Astrocyte (in vitro differentiated cells and primary cell): Measurements from ENCODE around the gene NADK.

Experiments
- CTCF ChIP-seq: IDR thresholded peaks from 2 replicates; pipeline ENCODE4 v1.5.1; 2011; ENCODE audit warnings: low read depth, mild to moderate bottlenecking, inconsistent platforms, low read length, moderate library complexity; ENCODE audit not compliant: insufficient read depth
- EZH2 ChIP-seq: IDR thresholded peaks from 2 replicates; pipeline ENCODE4 v1.6.1; 2012; ENCODE audit warnings: mild to moderate bottlenecking, low read length, inconsistent platforms; ENCODE audit not compliant: insufficient read depth

DNA sequence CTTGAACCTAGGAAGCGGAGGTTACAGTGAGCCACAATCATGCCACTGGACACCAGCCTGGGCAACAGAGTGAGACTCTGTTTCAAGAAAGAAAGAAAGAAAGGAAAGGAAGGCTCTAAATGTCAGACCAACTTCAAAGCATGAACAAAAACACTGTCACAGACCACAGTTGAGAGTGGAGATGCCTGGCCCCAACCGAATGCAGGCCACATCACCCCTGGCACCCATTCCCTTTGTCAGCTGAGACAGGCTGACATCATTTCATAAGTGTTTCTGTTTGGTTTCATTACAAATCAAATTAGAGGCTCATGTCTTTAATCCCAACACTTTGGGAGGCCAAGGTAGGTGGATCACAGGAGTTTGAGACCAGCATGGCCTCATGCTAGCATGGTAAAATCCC lies 28.6 kb upstream of the NADK start:
- no peak for TF ChIP-seq CTCF
- no peak for TF ChIP-seq EZH2
